Adrenal gland (tissue), 5 donors: ENCODE results near the gene TMPRSS3.

ENCODE experiments used
- POLR2A ChIP-seq, 2 donors: fragments of 450-650 bp; IDR thresholded peaks; one replicate each; pipeline ENCODE4 v1.6.1; 2017; ENCODE audit warnings: antibody characterized with exemption in 2 of 2, mild to moderate bottlenecking in 2 of 2, moderate library complexity in 1 of 2
- TF ChIP-seq, protein P1 (sequence below), 6 experiments: fragments of 450-650 bp in 4 of 6; fragments of 200-600 bp in 2 of 6; sonication (generic) in 1 of 6; IDR thresholded peaks; 1 replicate in 5 of 6; 2 replicates in 1 of 6; pipeline versions ENCODE4 v1.5.1 to v1.8.0; 2016 to 2021; ENCODE audit warnings: antibody characterized with exemption in 6 of 6, mild to moderate bottlenecking in 2 of 6, moderate library complexity in 1 of 6
- donor health status: DM: no; HTN: no; CAD: no.

DNA sequence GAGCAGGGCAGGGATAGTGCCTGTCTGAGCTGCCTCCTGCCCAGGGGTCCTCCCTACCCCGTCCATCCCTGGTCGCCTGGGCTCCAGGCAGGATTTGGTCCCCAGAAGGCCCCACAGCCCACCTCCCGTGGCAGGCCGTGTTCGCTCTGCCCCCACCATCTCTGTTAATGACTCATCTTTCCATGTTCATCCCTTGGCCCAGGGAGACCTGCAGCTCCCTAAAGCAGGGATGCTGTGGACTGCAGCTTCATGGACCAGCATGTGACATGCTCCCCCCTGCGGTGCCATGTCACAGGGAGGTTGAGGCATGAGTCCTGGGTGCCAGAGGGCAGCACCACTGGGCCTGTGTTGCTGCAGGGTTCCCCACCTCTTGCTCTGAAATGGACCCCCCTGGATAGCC is 34.7 kb upstream of the TMPRSS3 start:
- TF ChIP-seq, protein P1, sequence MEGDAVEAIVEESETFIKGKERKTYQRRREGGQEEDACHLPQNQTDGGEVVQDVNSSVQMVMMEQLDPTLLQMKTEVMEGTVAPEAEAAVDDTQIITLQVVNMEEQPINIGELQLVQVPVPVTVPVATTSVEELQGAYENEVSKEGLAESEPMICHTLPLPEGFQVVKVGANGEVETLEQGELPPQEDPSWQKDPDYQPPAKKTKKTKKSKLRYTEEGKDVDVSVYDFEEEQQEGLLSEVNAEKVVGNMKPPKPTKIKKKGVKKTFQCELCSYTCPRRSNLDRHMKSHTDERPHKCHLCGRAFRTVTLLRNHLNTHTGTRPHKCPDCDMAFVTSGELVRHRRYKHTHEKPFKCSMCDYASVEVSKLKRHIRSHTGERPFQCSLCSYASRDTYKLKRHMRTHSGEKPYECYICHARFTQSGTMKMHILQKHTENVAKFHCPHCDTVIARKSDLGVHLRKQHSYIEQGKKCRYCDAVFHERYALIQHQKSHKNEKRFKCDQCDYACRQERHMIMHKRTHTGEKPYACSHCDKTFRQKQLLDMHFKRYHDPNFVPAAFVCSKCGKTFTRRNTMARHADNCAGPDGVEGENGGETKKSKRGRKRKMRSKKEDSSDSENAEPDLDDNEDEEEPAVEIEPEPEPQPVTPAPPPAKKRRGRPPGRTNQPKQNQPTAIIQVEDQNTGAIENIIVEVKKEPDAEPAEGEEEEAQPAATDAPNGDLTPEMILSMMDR (IDR thresholded peaks at IDR 0.05) = no peak
- no peak for TF ChIP-seq POLR2A (IDR thresholded peaks at IDR 0.05)
